ENCODE data around the gene TAS2R4. TPM values are rescaled to one million over a fixed set of nuclear protein-coding genes. Genes with fewer than 3 reads are reported as not detected.

Gene TAS2R4
- total RNA-seq, 1 experiment from 2014 or later = 0.57 TPM

DNA sequence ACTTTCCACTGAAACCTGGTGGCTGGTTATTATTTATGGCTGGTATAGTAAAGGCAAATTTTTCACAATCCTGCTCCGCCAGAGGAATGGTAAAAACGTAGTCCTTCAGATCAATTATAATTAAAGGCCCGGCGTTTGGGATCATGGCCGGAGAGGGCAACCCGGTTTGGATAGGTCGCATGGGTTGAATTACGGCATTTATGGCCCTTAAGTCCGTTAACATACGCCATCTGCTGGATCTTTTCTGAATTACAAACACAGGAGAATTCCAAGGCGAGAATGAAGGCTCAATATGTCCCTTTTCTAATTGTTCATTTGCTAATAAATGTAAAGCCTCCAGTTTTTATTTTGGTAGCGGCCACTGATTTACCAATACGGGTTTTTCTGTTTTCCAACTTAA, 23.8 kb upstream of the TAS2R4 start:
- POLR2A ChIA-PET = no interaction called here
- DNase-seq (ENCODE audit: low read depth, low spot score) = no peak
- intact Hi-C loops (cut with micrococcal nuclease; ENCODE audit: unreplicated experiment) = no loop called here
- BruUV-seq (replicated peaks) = no TSS peak
- CTCF ChIA-PET = no interaction called here
- Histone ChIP-seq H3K4me3 (ENCODE audit: low read depth in 2 of 2, low read length in 2 of 2) (no peak overlapping the region), H3K9me3 (ENCODE audit: control insufficient read depth, insufficient read depth, low read depth, low read length) (peaks cover 23% of the 10 kb centered on the region), H3K4me1 (ENCODE audit: control insufficient read depth, insufficient read depth, low read length) (no peaks in the 10 kb centered on the region), H3K27ac (ENCODE audit: low read length) (no peak overlapping the region), H3K27me3 (ENCODE audit: control insufficient read depth, insufficient read depth, low read length) (no peaks in the 10 kb centered on the region), H3K36me3 (ENCODE audit: control insufficient read depth, insufficient read depth, low read length) (peaks cover 33% of the 10 kb centered on the region)
- no peak for TF ChIP-seq SIN3A (IDR thresholded peaks at IDR 0.05; ENCODE audit: borderline replicate concordance, insufficient read depth, low read depth, low read length)
- TF ChIP-seq CTCF (IDR thresholded peaks at IDR 0.05) = peak; percentile 66
- ATAC-seq = no peak
- in situ Hi-C loops (cut with HindIII; ENCODE audit: low pct_unique_long_range_greater_than_20kb, low sequenced_read_pairs) = no loop called here

- in situ Hi-C loops (cut with HindIII; ENCODE audit: low pct_unique_long_range_greater_than_20kb, low sequenced_read_pairs) = no loop called here
These were observed 21.5 kb upstream of the TAS2R4 start for GRCh38 chr7:141754939-141755338.

More at GRCh38 chr7:141754939-141755338, 21.5 kb upstream of the TAS2R4 start:
- ChIA-PET POLR2A (no interaction called here), CTCF (no interaction called here)
- intact Hi-C loops (cut with micrococcal nuclease; ENCODE audit: unreplicated experiment) = no loop called here
- Histone ChIP-seq H3K4me1 (ENCODE audit: control insufficient read depth, insufficient read depth, low read length) (no peaks in the 10 kb centered on the region), H3K36me3 (ENCODE audit: control insufficient read depth, insufficient read depth, low read length) (peaks cover 21% of the 10 kb centered on the region), H3K9me3 (ENCODE audit: control insufficient read depth, insufficient read depth, low read depth, low read length) (peaks cover 19% of the 10 kb centered on the region), H3K27ac (ENCODE audit: low read length) (no peak overlapping the region), H3K27me3 (ENCODE audit: control insufficient read depth, insufficient read depth, low read length) (no peaks in the 10 kb centered on the region), H3K4me3 (ENCODE audit: low read depth in 2 of 2, low read length in 2 of 2) (no peak overlapping the region)
- no peak for DNase-seq (ENCODE audit: low read depth, low spot score)
- peak; percentile 58; the same call in 1 of the 2 replicates for ATAC-seq
- no TSS peak for BruUV-seq (replicated peaks)
- TF ChIP-seq CTCF (IDR thresholded peaks at IDR 0.05) = peak; percentile 73
- no peak for TF ChIP-seq REST (IDR thresholded peaks at IDR 0.05; ENCODE audit: insufficient read depth in 1 of 2, low read depth in 2 of 2, low read length in 1 of 2)

Data from Panc1 (cell line).